ENCODE data around the gene HOXB13.

Gene HOXB13

DNA sequence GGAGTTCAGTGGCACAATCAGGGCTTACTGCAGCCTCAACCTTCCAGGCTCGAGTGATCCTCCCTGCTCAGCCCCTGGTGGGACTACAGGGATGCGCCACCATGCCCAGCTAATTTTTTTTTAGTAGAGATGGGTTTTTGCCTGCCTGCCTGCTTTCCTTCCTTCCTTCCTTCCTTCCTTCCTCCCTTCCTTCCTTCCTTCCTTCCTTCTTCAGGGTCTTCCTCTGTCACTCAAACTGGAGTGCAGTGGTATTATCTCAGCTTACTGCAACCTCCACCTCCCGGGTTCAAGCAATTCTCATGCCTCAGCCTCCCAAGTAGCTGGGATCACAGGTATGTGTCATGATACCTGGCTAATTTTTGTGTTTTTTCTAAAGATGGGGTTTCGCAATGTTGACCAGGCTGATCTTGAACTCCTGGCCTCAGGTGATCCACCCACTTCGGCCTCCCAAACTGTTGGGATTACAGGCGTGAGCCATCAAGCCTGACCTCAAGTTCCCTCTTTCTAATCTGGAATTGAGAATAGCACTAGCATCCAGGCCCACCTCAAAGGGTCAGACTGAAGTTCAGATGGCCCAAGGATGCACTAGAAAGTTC lies 51.5 kb downstream of the HOXB13 start:
- no peak for TF ChIP-seq ZBTB7A (IDR thresholded peaks at IDR 0.05; ENCODE audit: low read depth)
- peak; percentile 36; the same call in 1 of the 2 replicates for TF ChIP-seq CEBPB (IDR thresholded peaks at IDR 0.05)
- no peak for TF ChIP-seq TAF1 (IDR thresholded peaks at IDR 0.05; ENCODE audit: low read depth)
